ENCODE data around the gene SH2D3C. TPM values are rescaled to one million over a fixed set of nuclear protein-coding genes. Genes with fewer than 3 reads are reported as not detected.
A peak's percentile ranks its signal among the peaks of the same experiment; 100 is the strongest.

SH2D3C gene
- polyA plus RNA-seq, 1 donor from 2014 or later = 14.5 TPM

DNA sequence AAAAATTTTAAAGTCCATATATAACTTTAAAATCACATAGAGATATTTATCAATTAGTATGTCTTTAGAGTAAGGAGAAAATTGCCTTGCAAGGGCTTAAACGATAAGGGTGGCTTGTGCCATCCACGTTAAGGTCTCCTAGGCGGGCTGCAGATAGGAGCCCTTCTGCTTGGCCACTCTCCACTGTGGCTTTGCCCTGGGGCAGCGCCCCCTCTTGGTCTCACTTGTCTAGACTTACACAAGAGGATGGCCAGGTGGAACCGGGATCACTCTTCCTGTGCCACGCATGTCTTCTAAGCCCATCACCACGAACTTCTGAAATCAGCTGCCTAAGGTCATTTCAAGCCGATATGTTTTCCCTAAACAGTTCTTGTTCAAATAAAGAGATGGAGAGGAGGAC, 27.2 kb upstream of the SH2D3C start:
- TF ChIP-seq SMC3 (conservative IDR thresholded peaks at IDR 0.05; ENCODE audit: poor library complexity) = no peak
- no peak for TF ChIP-seq EZH2 (IDR thresholded peaks at IDR 0.05; ENCODE audit: borderline replicate concordance, insufficient read depth, low read length, poor library complexity, severe bottlenecking)
- no peak for TF ChIP-seq TAF1 (IDR thresholded peaks at IDR 0.05; ENCODE audit: low read depth)
- no peak for TF ChIP-seq EP300 (conservative IDR thresholded peaks at IDR 0.05; ENCODE audit: poor library complexity, severe bottlenecking)
- no peak for TF ChIP-seq RAD21 (conservative IDR thresholded peaks at IDR 0.05)
- TF ChIP-seq, protein P1, sequence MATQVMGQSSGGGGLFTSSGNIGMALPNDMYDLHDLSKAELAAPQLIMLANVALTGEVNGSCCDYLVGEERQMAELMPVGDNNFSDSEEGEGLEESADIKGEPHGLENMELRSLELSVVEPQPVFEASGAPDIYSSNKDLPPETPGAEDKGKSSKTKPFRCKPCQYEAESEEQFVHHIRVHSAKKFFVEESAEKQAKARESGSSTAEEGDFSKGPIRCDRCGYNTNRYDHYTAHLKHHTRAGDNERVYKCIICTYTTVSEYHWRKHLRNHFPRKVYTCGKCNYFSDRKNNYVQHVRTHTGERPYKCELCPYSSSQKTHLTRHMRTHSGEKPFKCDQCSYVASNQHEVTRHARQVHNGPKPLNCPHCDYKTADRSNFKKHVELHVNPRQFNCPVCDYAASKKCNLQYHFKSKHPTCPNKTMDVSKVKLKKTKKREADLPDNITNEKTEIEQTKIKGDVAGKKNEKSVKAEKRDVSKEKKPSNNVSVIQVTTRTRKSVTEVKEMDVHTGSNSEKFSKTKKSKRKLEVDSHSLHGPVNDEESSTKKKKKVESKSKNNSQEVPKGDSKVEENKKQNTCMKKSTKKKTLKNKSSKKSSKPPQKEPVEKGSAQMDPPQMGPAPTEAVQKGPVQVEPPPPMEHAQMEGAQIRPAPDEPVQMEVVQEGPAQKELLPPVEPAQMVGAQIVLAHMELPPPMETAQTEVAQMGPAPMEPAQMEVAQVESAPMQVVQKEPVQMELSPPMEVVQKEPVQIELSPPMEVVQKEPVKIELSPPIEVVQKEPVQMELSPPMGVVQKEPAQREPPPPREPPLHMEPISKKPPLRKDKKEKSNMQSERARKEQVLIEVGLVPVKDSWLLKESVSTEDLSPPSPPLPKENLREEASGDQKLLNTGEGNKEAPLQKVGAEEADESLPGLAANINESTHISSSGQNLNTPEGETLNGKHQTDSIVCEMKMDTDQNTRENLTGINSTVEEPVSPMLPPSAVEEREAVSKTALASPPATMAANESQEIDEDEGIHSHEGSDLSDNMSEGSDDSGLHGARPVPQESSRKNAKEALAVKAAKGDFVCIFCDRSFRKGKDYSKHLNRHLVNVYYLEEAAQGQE (IDR thresholded peaks at IDR 0.05; ENCODE audit: borderline replicate concordance) = no peak
- no peak for TF ChIP-seq MXI1 (conservative IDR thresholded peaks at IDR 0.05; ENCODE audit: poor library complexity, severe bottlenecking)
- no peak for TF ChIP-seq POLR2AphosphoS5 (IDR thresholded peaks at IDR 0.05)
- TF ChIP-seq, protein P2, sequence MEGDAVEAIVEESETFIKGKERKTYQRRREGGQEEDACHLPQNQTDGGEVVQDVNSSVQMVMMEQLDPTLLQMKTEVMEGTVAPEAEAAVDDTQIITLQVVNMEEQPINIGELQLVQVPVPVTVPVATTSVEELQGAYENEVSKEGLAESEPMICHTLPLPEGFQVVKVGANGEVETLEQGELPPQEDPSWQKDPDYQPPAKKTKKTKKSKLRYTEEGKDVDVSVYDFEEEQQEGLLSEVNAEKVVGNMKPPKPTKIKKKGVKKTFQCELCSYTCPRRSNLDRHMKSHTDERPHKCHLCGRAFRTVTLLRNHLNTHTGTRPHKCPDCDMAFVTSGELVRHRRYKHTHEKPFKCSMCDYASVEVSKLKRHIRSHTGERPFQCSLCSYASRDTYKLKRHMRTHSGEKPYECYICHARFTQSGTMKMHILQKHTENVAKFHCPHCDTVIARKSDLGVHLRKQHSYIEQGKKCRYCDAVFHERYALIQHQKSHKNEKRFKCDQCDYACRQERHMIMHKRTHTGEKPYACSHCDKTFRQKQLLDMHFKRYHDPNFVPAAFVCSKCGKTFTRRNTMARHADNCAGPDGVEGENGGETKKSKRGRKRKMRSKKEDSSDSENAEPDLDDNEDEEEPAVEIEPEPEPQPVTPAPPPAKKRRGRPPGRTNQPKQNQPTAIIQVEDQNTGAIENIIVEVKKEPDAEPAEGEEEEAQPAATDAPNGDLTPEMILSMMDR (IDR thresholded peaks at IDR 0.05; ENCODE audit: poor library complexity, severe bottlenecking) = no peak
- no peaks in the 10 kb centered on the region for H3F3A ChIP-seq (ENCODE audit: insufficient read depth, low read length, poor library complexity, severe bottlenecking)
- peaks cover 4% of the 10 kb centered on the region for H3K79me2 ChIP-seq (replicated peaks; ENCODE audit: insufficient read depth, low read length)
- no peaks in the 10 kb centered on the region for H4K20me1 ChIP-seq (ENCODE audit: insufficient read depth)
- H3K36me3 ChIP-seq (ENCODE audit: insufficient read depth, low read length) = no peaks in the 10 kb centered on the region
- no peak overlapping the region for H2AFZ ChIP-seq (ENCODE audit: low read depth, low read length)
- no peaks in the 10 kb centered on the region for H3K9me3 ChIP-seq (ENCODE audit: low read length)
- H3K4me2 ChIP-seq (ENCODE audit: low read length) = no peak overlapping the region
- no peak overlapping the region for H3K27ac ChIP-seq (ENCODE audit: low read length)
- H3K4me3 ChIP-seq (ENCODE audit: low read length) = no peak overlapping the region
- no peak overlapping the region for H3K9ac ChIP-seq (ENCODE audit: low read length)
- no peaks in the 10 kb centered on the region for H3K27me3 ChIP-seq (ENCODE audit: insufficient read depth, low read depth, low read length)
- no peaks in the 10 kb centered on the region for H3K9me2 ChIP-seq (ENCODE audit: insufficient read depth, low read length)

DNA sequence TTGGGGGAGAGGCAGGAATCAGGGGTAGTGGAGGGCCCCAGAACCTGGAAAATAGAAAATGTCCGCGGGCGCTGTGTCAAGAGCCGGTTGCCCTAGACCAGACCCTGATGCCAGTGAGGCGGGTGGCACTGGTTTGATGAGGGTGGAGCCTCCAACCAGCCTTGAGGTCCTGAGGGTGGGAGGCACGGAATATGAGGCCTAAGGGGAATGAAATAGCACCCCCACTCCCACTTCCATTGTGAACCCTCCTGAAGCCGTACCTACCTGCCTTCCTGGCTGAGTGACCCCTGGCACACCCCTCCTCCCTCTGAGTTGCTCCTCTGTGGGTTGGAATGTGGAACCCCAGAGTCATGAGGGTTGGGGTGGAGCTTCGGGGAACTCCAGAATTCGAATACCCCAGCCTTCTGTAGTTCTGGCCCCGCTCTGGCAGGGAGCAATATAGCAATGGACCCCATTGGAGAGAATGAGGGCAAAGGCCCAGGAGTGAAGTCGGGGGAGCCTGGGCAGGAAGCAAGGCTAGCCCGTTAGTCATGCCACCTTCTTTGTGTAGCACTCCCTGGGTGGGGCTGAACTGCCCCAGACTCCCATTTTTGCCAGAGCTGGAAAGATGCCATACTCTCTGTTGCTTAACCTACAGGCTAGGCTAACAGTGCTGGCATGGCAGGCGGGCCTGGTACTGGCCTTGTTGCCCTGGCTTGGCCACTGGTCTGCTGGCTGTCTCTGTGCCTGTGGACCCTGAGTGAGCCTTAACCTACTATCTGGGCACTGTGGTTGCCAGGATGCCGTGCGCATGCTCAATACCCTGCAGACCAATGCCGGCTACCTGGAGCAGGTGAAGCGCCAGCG, 25.3 kb upstream of the SH2D3C start:
- Histone ChIP-seq H3K9me2 (ENCODE audit: insufficient read depth, low read length) (no peaks in the 10 kb centered on the region), H3K36me3 (ENCODE audit: insufficient read depth, low read length) (no peaks in the 10 kb centered on the region), H3K79me2 (replicated peaks; ENCODE audit: insufficient read depth, low read length) (peaks cover 4% of the 10 kb centered on the region), H3K27me3 (ENCODE audit: insufficient read depth, low read depth, low read length) (no peaks in the 10 kb centered on the region), H3K9me3 (ENCODE audit: low read length) (no peaks in the 10 kb centered on the region), H4K20me1 (ENCODE audit: insufficient read depth) (no peaks in the 10 kb centered on the region), H3F3A (ENCODE audit: insufficient read depth, low read length, poor library complexity, severe bottlenecking) (no peaks in the 10 kb centered on the region), H2AFZ (ENCODE audit: low read depth, low read length) (peak overlapping the region; percentile 68), H3K9ac (ENCODE audit: low read length) (peak overlapping the region; percentile 80), H3K27ac (ENCODE audit: low read length) (no peak overlapping the region), H3K4me2 (ENCODE audit: low read length) (peak overlapping the region; percentile 86), H3K4me3 (ENCODE audit: low read length) (peak overlapping the region; percentile 91)
- TF ChIP-seq RAD21 (conservative IDR thresholded peaks at IDR 0.05) (no peak), MXI1 (conservative IDR thresholded peaks at IDR 0.05; ENCODE audit: poor library complexity, severe bottlenecking) (no peak)
- TF ChIP-seq, protein P1 (IDR thresholded peaks at IDR 0.05; ENCODE audit: borderline replicate concordance) = no peak
